Ureter (tissue), 1 donor: ENCODE results near the gene PRKN. TPM values are rescaled to one million over a fixed set of nuclear protein-coding genes. Genes with fewer than 3 reads are reported as not detected.

Experiments
- DNase-seq: peaks from one replicate; pipeline ENCODE4 v3.0.0-alpha.2; 2020; ENCODE audit warnings: low spot score
- total RNA-seq: library from RNA; stranded (reverse); gene quantifications from one replicate; pipeline ENCODE4 v1.2.4, GENCODE V29; 2023
- donor health status: DM: yes; HTN: yes; CAD: no.

PRKN gene
- total RNA-seq, 1 donor from 2014 or later: 12.1 TPM

DNA sequence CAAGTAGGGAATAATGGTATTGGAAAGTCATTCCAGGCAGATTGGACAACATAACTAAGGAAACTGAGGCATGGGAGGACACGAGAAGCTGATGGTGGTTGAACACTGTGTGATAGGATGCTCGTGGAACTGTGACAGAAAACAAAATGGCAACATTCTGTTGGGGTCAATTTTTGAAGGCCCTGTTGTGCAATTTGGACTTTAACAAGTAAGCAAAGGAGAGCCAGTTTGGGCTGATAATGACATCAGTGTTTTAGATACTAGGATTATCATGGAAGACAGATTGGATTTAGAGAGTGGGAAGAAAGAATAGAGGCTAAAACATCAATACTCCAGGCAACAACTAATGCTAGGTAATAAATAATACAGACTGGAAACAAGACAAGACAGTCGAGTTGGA lies 53.1 kb downstream of the PRKN start:
- DNase-seq: no peak

DNA sequence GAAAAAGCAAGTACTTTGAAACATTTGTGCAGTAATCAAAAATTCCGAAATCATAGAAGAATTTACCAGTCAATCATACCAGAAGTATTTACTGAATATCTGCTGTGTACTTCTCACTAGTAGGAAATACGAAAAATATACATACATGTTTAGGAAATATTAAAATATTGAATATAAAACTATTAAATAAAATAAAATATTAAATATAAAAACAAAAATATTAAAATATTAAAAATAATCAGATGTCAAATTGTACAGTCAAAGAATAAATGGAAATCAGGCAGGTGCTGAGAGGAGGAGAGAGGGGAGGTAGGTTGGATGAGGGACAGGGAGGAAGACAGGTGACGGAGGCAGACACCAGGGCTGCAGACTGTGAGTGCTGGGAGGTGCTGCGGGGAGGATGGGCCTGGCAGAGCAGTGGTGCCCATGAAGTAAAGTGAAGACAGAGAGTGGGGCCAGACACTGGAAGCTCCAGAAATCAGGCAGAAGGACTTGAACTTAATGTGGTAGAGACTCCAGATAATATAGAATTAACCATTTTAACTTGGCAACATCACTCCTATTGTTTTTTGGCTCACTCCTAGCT lies 55.9 kb downstream of the PRKN start:
- no peak for DNase-seq

DNA sequence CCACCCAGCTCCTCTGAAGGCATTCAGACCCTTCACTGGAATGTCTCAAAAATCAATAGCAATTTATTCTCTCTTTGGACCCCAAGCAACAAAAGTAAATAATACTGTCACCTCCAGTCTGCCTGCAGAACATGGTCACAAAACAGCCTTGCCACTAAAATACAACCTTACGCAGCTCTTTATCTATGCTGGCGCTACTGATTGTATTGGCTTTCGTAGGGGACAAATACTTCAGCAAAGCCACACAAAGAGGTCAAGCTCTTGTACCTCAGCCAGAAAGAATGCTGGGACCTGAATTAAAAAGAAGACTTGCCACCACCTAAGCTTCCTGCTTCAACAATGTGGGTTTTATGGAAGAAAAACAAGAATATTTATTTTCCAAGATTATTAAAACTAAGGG lies 57.2 kb downstream of the PRKN start:
- no peak for DNase-seq

DNA sequence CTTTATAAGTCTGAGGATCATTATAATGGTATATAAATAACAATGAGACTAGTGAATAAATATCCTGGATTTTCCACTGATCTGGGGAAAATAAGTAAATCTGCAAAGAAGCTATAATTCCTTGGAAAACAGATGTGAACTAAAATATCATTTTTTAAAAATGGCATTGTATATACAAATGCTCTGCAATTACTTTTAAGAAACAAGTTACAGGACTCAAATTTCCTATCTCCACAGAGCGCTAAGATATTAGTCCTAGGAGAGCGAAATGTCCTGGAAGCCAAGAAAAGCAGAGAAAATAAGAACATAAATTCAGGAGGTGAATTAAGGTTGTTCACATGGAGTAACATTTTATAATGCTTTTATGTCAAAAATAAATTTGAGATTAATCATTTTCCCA lies 61.3 kb downstream of the PRKN start:
- no peak for DNase-seq

DNA sequence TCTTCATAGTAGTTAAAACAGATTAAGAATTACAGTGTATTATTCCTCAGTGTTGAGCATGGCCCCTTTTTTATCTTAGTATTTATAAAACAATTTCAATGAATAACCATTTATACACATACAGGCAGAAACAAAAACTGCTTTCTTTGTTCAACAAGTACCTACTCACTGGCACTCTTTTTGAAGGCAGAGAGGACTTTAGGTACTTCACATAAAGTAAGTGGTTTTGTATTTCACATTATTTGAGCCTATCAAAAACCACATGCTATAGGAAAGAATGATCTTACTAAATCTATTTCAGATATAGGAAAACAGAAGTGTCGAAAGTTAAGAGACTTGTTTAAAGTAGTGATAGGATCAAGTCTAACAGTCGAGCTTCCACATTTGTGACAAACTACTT lies 73.8 kb downstream of the PRKN start:
- no peak for DNase-seq

DNA sequence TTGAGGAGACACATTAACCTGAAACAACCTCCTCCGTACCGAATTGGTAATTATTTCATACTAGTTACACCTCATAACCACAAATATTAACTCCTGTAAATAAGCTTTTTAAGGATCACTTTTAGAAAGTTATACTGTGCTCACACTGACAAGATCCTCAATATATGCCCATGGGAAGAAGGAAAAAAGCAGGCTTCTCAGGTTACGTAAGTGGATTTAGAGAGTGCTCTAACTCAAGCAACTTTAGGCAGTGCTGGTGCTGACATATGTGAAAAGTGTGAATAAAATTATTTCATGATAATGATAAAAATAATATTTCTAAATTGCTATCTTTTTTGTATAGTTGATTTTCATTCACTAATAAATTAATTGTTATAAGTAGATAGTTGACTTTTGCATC lies 76.1 kb downstream of the PRKN start:
- DNase-seq: no peak

DNA sequence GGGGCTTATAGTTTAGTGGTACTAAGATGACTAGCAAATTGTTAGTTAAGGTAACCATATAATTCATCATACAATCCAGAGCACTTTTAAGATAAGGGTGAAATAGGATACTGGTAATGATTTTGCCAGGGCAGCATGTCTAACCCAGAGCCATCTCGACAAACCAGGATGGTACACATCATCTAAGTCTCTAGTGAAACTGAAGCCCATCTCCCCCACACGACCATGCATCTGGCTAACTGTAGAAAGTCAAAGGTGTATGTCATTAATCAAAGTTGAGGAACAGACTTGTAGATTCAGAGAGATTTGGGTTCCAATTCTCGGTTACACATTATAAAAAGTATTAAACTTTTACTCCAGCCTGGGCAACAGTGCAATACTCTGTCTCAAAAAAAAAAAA lies 78.3 kb downstream of the PRKN start:
- DNase-seq: no peak

DNA sequence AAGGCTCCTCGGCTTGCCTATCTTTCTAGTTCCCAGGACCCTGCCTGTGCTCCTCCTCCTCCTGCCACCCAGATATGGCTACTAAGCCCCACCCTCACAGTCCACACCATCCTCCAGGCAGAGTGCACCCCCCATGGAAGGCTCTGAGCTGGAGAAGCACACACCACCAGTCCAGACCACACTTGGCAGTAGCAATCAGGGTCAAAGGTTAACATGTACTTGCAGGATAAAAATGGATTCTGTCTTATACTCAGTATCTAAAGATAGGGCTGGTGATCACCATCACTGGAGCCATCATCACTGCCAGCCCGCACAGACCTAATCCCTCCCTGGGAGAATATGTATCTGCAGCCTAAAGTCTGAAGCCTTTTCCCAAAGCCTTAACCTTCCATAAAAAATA lies 83.4 kb downstream of the PRKN start:
- DNase-seq: no peak

DNA sequence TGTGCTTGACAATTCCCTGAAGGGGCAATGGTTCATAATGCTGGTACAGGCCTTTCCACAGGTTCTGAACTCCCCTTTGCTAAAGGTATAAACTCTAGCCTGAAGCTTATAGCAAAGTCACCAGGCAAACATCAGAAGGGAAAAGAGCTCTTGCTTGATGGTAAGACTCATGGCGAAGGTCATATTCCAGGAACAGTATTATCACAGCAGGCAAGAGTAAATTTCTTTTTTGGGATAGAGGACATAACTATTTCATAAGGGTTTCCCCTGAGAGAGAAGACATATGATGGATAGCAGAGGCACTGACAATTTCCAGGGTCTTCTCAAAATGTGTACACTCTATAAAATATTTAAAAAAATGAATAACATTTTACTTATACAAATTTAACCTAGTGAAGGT lies 86.8 kb downstream of the PRKN start:
- no peak for DNase-seq

DNA sequence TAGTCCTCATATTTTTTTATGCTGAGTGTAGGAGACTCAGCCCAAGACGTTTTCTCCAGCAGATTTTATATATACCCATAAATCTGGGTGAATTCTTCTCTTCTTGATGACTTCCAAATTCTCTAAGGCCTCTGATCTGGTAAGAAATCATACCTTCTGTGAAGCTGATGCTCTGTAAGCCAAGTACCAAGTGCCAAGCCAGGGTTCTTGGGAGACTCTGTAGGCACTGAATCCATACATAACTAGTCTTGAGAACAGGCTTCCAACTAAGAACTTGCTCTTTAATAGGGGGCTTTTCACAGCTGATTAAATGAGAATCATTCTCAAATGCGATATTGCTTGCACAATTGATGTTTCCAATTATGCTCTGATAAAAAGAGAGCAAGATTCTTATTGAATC lies 87.6 kb downstream of the PRKN start:
- no peak for DNase-seq

DNA sequence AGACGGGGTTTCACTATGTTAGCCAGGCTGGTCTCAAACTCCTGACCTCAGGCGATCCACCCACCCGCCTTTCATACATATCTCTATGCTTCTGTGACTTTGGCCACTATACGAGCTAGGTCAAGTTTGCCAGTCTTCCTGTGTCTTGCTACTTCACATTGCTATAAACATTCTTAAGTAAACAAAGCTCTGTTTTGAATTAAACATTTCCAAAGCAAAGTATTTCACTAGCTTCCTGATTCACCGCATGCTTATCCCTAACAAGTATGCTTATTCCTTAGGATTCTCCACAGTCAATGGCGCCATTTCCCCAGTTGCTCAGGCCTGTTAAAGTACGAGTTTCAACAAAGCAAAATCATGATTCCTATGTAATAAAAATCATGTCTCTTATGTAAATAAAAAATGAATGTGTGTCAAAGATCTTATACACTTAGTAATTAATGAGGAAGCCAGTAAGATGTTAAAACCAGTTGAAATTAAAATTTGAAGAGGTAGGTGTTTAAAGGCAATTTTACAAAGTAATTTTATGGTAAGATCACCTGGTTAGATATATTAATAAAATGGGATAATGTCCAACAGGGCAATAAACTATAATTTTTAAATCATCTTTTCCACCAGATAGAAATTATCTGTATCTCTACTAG lies 88.5 kb downstream of the PRKN start:
- no peak for DNase-seq

DNA sequence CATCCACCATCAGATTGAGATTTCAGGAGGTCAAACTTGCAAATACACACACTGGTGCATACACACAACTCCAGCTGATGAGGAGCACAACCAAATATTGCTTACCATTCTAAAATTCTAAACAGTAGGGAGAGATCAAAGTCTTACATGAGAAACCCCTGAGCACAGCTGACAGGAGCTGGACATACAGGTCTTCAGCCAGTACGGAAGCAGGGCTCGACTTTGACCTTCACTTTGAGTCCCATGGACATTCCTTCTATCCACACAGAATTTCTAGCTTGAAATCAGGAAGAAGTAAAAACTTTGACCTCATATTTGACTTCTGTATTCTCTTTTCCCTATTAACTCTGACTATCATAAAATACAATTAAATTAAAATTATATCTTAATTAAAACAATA lies 90.2 kb downstream of the PRKN start:
- no peak for DNase-seq

DNA sequence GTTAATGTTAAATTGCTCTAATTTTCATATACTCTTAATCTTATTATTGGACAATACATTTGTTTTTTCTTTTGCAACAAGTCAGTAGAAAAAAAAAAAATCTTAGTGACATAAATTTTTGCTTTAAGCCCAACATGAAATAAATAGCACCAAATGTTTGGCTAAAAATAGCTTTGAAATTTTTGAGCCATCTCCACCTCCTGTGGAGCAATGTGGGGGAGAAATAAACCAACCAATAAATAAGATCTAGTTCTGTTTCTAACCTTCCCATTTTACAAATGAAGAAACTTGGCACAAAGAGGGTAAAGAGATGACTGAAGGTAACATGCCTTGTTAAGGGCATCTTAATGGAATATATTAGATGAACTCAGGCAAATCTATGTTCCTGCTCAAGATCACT lies 91.4 kb downstream of the PRKN start:
- DNase-seq: no peak

DNA sequence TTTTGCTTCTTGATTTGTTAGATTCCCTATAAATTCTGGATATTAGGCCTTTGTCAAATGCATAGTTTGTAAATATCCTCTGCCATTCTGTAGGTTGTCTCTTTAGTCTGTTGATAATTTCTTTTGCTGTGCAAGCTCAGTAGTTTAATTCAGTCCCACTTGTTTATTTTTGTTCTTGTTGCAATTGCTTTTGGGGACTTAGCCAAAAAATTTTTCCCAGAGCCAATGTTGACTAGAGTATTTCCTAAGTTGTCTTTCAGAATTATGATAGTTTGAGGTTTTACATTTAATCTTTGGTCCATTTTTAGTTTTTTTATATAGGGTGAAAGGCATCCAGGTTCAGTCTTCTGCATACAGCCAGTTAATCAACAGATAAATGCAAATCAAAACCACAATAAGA lies 96.0 kb downstream of the PRKN start:
- DNase-seq: no peak

DNA sequence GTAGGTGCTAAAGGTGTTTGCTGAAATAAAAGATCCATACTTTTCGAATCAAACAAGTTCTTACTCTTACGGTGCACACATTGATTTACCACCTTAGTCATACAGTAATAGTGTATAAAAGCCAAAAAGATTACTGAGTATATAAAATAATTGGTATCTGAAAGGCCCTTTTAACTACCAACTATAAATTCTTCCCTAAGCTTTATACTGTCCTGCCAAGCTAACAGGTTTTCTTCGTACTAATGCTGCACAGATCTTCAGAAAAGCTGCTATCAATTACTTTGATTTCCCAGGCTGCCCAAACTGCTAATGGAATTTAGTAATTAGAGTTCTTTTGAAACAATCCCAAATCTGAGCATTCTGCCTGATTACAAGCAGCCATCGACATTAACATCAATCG lies 97.5 kb downstream of the PRKN start:
- no peak for DNase-seq

DNA sequence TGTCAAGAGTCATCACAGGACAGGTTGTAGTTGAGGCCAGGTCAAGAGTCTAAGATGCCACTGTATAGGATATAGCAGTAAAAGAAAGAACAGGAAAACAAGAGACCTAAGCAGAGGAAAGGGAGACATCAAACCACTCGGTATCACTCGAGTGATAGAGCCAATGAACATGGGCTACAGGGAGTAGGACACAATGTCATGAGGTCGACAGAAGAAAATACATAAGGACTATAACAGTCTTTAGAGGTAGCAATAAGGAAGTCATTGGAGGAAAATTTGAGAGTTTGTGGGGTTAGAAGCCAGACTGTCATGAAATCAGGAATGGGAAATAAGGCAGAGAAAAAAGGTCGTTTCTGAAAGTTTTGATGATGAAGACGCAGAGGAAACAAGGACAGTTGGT lies 99.7 kb downstream of the PRKN start:
- no peak for DNase-seq

DNA sequence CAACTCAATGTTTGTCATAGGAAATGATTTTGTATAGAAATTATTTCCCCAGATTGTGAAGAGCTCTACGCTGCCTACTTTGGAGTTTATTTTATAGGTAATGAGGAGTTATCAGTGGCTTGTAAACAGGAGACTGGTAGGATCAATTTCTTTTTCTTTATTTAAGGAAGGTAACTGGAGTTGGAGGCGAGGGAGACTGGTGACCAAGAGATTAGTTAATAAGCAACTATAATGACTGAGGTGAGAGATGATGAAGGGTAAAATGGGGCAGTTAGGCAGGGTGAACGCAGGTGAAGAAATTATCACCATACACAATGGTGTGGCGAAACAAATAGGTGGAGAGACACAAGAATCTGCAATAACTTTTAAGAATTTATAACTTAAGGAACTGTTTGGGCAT lies 100.2 kb downstream of the PRKN start:
- DNase-seq: no peak

DNA sequence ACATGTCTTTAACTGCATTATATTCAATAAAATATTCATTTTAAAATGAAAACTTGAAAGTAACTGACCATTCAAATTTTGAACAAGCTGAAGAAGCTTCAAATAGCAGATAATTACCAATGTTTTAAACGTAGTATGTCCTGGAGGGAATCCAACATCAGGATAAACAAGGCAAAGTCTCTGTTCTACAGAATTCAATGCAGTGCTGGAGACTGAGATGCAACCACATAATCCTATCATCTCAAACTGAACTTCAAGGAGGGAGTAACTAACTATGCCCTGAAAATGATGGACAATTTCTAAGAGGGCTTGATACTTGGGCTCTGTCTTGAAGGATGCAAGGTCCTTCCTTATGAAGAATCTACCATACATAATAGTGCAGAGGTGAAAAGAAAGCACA lies 100.7 kb downstream of the PRKN start:
- DNase-seq: no peak

DNA sequence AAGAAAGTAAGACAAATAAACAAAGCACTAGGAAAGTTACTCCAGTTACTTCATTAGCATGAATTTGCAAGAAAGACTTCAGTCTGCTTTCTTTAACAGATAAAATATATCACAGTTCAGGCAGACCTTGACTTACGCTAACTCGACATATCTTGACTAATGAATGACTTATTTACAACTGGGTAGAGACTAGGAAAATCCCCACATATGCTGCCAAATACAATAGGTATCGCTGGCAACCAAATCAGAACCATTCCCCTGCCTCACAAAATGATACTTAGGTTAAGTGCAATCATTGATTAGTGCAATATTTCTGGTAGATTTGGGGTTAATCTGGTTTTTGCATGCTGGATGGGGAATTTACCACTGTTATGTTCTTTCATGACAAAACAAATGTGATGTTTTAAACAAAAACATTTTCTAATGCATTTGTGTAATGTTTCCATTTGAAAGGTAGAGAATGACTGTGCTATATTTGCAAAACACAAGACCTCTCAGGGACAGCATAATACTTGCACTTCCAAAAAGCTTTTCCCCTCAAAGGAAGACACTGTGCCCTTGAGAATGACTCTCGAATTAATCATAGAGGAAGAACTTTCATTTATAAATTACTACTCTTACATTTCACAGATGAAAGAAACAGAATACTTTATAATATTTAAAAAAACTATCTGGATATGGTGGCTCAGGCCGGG lies 101.6 kb downstream of the PRKN start:
- no peak for DNase-seq

DNA sequence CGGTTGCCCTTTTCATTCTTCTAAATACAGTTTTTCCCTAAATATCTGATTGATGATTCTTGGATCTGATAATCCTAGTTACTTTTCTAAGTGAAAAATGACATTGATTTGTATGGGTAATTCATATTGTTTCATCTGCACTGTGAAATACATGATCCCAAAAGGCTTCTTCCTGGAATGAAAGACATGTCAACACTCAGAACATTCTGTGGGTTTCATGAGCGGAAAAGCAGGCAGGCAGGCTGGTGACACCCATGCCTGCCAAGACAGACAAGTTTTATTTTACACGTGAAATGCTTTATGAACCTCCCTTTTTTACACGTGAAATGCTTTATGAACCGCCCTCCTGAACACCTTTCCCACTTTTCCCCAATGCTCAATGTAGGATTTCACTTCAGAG lies 105.0 kb downstream of the PRKN start:
- no peak for DNase-seq

DNA sequence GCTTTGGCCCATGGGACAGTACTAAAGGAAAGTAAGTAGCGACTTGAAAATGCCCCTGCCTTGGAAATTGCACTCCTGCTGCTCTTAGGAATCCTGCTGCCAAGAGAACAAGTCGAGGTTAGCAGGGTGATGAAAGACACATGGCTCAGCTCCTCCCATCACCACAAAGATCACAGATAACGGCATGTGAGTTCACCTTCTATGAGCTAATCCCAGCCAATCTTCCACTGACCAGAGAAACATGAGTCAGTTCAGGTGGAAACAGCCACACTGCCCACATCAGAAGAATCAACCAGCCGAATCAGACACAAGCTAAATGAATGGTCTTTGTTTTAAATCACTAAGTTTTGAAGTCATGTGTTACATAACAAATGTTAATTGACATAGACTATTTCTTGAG lies 106.3 kb downstream of the PRKN start:
- no peak for DNase-seq

DNA sequence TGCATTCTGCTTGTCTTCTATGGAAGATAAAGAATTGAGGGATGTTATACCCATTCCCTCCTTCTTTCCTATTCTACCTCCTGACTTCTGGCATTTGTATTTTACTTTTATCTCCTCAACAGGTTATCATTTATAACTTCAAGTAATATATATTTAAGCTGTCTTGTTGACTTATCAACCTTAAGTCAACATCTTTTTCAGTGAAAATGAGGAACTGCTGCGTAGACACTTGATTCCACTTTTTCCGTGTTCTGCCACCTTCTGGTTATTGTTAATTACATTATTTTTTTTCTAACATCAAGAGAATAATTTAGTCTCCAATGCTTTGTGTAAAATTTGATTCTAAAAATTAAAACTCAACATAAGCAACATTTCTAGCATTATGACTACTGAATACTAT lies 107.5 kb downstream of the PRKN start:
- DNase-seq: no peak

DNA sequence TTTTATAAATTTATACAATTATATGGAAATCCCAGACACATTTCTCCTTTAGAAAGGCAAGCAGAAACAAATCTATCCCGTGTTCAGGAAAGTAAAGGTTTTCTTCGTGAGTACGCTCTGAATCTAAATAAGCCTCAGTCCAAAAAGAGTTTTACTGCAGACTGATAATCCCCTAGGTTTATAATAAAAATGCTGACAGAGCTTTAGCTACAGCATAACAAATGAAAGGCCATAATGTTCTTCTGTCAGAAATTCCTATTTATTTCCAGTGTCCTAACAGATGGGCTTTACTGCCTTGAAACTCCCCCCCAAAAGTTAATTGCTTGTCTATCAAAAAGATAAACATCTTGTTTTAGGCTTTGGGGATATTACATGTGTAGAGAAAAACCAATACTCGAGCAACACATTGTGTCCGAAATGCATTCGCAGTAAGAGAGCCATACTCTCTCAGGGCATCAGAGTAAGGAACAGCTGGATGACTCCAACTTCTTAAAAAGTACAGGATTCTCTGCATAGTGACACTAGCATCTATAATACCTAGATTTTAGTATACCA lies 109.0 kb downstream of the PRKN start:
- DNase-seq: no peak
